Left ventricle myocardium inferior (tissue), 1 donor: ENCODE measurements around the gene MACROD2. TPM values are rescaled to one million over a fixed set of nuclear protein-coding genes. Genes with fewer than 3 reads are reported as not detected.

Experiments
- DNase-seq: peaks from one replicate; pipeline ENCODE4 v3.0.0-alpha.2; 2020
- H3K27ac ChIP-seq: fragments of 200-600 bp; replicated peaks from 2 replicates; pipeline ENCODE4 v1.8.0; 2021
- H3K27me3 ChIP-seq: fragments of 200-600 bp; 2 replicates; pipeline ENCODE4 v1.8.0; 2021; ENCODE audit warnings: low read depth
- H3K36me3 ChIP-seq: fragments of 200-600 bp; 2 replicates; pipeline ENCODE4 v1.8.0; 2021
- H3K4me1 ChIP-seq: fragments of 200-600 bp; 2 replicates; pipeline ENCODE4 v1.8.0; 2021
- H3K4me3 ChIP-seq: fragments of 200-600 bp; 2 replicates; pipeline ENCODE4 v1.8.0; 2021; ENCODE audit warnings: mild to moderate bottlenecking, moderate library complexity
- H3K9me3 ChIP-seq: fragments of 200-600 bp; replicated peaks from 2 replicates; pipeline ENCODE4 v1.8.0; 2021
- intact Hi-C: fragments of 100-400 bp; cut with micrococcal nuclease; formaldehyde crosslinking; loops from one replicate; pipeline ENCODE4 v1.11.0; 2022
- total RNA-seq: library from RNA; stranded (reverse); fragmentation: NEBNext Ultra II Directional; extraction: Animal tissue kit (Norgen Biotek cat#: 25700); gene quantifications from one replicate; pipeline ENCODE4 v1.2.1, GENCODE V29; 2021
- TF ChIP-seq, protein P1 (sequence below): fragments of 200-600 bp; IDR thresholded peaks from 2 replicates; pipeline ENCODE4 v1.8.0; 2021; ENCODE audit warnings: antibody characterized with exemption, mild to moderate bottlenecking, borderline replicate concordance
- donor health status: DM: no; HTN: yes; CAD: no; lungs with severe emphysema.

Gene MACROD2
- total RNA-seq, 1 donor from 2014 or later = 3.6 TPM

- no peaks in the 10 kb centered on the region for H3K4me1 ChIP-seq
- H3K4me3 ChIP-seq = no peak overlapping the region
- no peaks in the 10 kb centered on the region for H3K27me3 ChIP-seq
- TF ChIP-seq, protein P1, sequence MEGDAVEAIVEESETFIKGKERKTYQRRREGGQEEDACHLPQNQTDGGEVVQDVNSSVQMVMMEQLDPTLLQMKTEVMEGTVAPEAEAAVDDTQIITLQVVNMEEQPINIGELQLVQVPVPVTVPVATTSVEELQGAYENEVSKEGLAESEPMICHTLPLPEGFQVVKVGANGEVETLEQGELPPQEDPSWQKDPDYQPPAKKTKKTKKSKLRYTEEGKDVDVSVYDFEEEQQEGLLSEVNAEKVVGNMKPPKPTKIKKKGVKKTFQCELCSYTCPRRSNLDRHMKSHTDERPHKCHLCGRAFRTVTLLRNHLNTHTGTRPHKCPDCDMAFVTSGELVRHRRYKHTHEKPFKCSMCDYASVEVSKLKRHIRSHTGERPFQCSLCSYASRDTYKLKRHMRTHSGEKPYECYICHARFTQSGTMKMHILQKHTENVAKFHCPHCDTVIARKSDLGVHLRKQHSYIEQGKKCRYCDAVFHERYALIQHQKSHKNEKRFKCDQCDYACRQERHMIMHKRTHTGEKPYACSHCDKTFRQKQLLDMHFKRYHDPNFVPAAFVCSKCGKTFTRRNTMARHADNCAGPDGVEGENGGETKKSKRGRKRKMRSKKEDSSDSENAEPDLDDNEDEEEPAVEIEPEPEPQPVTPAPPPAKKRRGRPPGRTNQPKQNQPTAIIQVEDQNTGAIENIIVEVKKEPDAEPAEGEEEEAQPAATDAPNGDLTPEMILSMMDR = no peak
- H3K9me3 ChIP-seq = no peaks in the 10 kb centered on the region
- H3K36me3 ChIP-seq = no peaks in the 10 kb centered on the region
- no peak overlapping the region for H3K27ac ChIP-seq
- no peak for DNase-seq
- intact Hi-C loops = no loop called here
Observed at GRCh38 chr20:15594158-15594695, 1598.9 kb downstream of the MACROD2 start.

DNA sequence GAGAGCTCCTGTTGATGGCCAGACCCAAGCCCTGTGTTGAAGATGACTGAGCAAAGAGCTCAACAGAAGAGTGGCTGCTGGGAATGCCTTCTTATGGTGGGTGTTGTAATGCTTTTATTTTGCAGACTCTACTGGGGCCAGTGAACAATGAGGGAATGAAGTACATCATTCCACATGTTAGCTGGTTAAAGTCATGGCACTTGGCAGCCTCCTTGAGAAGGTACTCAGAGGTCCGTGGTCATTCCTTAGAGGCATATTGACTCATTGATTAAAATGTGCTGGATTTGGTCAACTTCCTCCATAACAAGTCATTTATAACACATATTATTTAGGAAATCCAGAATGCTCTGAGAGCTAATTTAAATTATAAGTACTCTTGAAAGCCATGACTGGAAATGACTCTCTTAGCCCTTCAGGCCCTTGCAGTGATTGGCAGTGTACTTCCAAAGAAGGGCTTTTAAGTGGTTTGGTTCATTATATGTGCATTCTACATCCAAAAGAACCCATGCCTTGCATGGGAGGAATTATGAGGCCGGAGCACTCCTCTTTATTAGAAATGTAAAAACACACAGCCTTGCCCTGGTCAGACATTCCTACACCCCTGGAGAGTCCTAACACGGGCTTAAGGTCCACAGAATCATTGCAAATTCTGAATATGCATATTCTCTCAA is 1601.0 kb downstream of the MACROD2 start:
- Histone ChIP-seq H3K4me1 (no peaks in the 10 kb centered on the region), H3K9me3 (no peaks in the 10 kb centered on the region), H3K36me3 (no peaks in the 10 kb centered on the region), H3K4me3 (no peak overlapping the region), H3K27ac (no peak overlapping the region), H3K27me3 (no peaks in the 10 kb centered on the region)
- intact Hi-C loops = no loop called here
- no peak for DNase-seq
- TF ChIP-seq, protein P1 = no peak

GRCh38 chr20:15597306-15597705 is 1602.0 kb downstream of the MACROD2 start:
- Histone ChIP-seq H3K4me3 (no peak overlapping the region), H3K4me1 (no peaks in the 10 kb centered on the region), H3K27me3 (no peaks in the 10 kb centered on the region), H3K27ac (no peak overlapping the region), H3K36me3 (no peaks in the 10 kb centered on the region), H3K9me3 (no peaks in the 10 kb centered on the region)
- intact Hi-C loops = no loop called here
- DNase-seq = no peak
- TF ChIP-seq, protein P1 = no peak

GRCh38 chr20:15599961-15600360 is 1604.6 kb downstream of the MACROD2 start:
- intact Hi-C loops = no loop called here
- no peak for DNase-seq
- TF ChIP-seq, protein P1 = no peak

GRCh38 chr20:15600565-15600964 is 1605.2 kb downstream of the MACROD2 start:
- Histone ChIP-seq H3K36me3 (no peaks in the 10 kb centered on the region), H3K4me1 (no peaks in the 10 kb centered on the region), H3K4me3 (no peak overlapping the region), H3K27ac (no peak overlapping the region), H3K27me3 (no peaks in the 10 kb centered on the region), H3K9me3 (no peaks in the 10 kb centered on the region)
- no peak for DNase-seq
- intact Hi-C loops = no loop called here
- TF ChIP-seq, protein P1 = no peak

More at GRCh38 chr20:15599961-15600360, 1604.6 kb downstream of the MACROD2 start:
- no peaks in the 10 kb centered on the region for H3K36me3 ChIP-seq
- no peaks in the 10 kb centered on the region for H3K4me1 ChIP-seq
- no peaks in the 10 kb centered on the region for H3K9me3 ChIP-seq
- H3K4me3 ChIP-seq = no peak overlapping the region
- no peaks in the 10 kb centered on the region for H3K27me3 ChIP-seq
- H3K27ac ChIP-seq = no peak overlapping the region
